Middle frontal gyrus (tissue), 1 donor: ENCODE data around the gene DDX31.

Experiments
- DNase-seq: peaks from one replicate; pipeline ENCODE4 v3.0.0-alpha.2; 2015; ENCODE audit warnings: low spot score; ENCODE audit errors: extremely low spot score

The DDX31 gene

DNA sequence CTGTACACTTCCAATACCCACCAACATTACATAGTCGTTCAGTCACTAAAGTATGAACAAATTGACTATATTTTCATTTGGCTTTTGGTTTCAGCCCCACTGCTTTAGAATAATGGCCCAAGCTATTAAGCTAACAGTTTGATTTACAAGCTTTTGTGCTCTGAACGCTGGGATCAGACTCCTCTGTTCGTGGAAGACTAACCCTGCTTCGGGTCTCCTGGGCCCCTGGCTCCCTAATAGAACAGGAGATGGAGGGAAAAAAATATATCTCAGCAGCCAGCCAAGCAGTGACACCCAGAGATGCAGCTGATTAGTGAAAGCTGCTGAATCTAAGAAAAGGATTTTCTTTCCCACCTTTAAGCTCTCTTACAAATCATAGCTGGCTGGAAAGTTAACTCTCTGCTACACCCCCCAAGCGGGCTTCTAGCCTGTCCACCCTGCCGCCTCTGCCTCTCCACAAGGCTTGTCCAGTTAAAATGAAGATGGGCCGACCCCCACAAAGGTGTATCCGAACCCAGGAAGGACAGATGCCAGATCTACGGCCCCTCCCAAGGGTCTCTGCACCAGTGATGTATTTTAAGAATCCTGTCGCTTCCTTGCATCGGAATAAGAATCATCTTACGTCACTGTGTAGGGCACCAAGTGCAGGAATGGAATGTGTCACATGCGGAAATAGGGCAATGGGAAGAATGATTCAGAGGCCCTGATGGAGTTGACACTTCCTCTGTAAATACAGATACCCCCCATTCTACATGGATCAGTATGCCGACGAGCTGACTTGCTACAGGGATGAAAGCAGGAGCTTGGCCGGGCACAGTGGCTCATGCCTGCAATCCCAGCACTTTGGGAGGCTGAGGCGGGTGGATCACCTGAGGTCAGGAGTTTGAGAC is 120.8 kb downstream of the DDX31 start:
- DNase-seq = no peak

DNA sequence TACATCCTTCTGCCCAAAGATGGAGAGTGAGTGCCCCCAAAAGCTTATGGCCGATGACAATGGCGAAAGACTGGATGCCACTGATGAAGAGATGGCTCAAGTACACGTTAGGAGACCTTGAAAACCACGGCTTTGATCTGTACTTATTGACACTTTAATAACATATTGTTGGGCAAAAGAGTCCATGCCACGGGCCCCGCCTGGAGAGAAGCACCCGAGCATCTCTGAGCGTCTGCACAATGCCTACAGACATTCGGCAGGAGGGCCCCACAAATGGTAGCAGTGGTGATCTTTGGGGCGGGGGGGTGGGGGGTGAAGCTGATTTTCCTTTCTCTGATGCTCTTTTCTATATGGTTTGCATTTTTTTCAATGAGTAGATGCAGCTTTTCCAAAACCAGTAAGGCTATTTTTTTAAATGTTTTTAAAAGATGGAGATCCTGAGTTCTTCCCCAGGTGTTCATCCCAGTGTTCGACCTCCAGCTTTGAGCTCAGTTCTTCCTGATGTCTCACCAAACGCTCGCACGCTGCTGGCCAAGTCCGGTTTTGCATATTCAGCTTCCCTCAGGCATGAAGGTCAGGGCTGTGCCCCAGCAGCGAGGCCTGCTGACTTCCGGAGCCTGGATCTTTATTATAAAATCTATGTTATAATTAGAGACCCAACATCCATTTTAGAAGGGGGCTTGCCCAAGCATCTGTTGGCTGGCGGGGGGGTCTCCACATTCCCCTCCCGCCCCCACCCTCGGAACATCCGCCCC is 121.6 kb downstream of the DDX31 start:
- DNase-seq = no peak

DNA sequence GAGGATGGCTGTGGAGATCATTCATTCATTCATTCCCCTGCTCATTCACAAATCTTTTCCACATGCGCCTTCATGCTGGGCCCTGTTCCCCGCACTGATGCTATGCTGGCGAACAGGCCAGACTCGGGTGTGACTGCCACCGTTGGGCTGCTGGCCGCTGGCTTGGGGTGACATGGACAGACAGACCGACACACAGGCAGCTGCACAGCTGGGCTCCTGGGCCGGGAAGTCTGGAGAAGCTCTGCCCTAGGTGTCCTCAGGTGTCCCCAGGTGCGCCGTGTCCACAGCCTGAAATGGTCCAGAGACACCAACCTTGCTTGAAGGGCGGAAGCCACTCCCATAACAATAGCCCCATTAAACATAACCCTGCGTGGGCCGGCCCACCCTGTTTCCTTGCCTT is 122.3 kb downstream of the DDX31 start:
- DNase-seq = no peak

DNA sequence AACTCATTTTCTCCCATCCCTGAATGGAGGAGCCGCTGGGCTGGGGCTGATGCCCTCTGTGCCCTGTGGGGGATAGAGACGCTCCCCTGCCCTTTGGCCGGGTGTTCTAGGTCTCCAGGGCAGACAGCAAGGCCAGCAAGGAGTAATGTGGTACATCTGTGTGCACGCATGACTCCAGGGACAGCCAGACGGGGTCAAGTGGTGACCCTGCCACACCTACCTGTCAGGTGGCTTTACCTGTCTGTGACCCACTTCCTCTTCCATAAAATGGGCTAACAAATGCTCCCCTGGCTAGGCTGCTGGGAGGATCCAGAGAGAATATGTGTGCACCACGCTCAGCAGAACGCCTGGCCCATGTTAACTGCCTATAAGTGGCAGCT is 122.7 kb downstream of the DDX31 start:
- no peak for DNase-seq

DNA sequence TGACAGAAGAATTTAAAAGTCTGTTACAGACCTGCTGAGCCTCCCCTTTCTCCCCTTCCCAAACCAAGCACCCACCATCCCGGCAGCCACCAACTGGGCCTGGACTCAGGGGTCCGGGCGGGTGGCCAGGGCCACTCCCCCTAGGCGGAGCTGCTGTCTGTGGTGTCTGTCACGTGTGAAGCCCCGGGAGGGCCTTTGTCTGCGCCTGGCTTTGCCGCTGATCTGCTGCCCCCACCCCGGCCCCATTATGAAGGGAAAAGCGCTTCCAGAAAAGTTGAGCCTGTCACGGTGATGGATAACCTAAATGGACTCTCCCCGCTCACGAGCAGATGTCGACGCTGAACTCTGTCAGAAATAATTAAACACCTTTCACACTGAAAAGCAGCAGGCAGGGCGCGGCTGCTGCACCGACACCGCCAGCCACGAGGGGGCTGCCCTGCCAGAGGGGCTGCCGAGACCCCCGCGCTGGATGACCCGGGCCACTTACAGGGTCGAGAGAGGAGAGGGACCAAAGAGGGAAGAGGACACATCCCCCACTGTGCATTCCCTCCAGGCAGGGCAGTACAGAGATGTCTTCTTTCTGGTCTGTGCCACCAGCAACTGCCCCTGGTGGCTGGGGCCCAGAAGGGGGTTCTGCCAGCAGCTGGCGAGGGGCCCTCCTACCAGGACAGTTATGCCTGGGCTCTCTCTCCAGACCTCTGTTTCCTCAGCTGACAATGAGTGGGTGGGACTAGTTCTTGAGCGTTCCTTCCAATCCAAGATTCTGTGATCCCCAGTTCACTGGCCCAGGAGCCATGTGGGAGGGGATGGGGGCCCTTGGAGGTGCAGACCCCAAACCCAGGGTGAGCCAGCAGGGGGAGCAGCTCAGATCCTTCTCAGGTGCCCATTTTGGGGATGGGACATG is 123.4 kb downstream of the DDX31 start:
- DNase-seq = no peak

DNA sequence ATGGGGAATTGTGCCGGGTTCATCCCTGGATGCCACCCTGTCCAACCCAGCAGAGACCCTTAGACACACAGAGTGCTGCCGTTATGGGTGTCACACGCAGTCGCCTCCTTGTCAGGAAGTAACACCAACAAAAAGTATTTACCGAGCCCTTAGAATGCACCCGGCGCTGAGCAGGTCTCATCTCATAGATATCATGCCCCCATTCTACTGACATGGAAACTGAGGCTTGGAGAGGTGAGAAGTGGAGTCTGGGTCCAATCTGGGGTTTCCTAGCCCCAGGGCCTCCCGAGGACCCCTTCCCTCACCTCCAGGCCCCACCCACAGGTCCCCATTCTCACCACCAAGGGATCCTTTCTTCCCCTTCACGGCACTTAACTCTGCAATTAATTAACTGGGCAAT is 124.2 kb downstream of the DDX31 start:
- DNase-seq = no peak

DNA sequence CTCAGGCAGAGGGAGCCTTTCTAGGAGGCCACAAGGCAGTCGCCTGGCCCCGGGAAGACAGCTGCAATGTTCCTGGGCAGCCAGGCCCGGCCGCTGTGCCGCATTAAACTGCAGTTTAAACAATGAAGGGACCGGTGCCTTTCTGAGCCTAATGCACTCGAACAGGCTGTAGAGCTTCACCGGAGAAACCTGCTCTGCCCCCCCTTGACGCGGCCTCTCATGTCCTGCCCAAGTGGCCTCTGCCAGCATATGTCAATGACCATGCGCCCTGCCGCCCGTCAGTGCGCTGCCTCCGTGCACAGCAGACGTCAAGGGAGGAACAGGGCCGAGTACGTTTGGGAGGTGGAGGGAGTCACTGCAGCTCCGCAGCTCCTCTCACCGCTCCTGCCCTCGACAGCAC is 125.8 kb downstream of the DDX31 start:
- no peak for DNase-seq

DNA sequence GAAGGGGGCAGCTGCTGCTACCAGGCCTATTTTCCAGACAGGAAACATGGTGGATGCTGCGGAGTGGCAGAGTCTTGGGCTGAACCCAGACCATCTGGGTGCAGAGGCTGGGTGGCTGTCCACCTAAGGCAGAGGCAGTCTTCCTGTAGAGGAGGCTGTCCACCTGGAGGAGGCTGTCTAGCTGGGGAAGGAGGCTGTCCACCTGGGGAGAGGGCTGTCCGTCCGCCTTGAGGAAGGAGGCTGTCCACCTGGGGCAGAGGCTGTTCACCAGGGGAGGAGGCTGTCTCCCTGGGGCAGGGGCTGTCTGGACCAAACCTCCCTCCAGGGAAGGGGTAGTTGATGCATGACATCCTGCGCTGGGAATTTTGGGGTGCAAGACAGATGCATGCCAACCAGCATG is 126.5 kb downstream of the DDX31 start:
- DNase-seq = no peak
